Stimulated activated CD4-positive, alpha-beta T cell treated with anti-CD3 and anti-CD28 coated beads, Interleukin-2, amount 100 ng/mL, for 48 hours (primary cell): ENCODE results near the gene NR2E1.

Experiments
- DNase-seq, 2 donors: peaks; one replicate each; pipeline ENCODE4 v3.0.0-alpha.2; 2020

NR2E1 gene

DNA sequence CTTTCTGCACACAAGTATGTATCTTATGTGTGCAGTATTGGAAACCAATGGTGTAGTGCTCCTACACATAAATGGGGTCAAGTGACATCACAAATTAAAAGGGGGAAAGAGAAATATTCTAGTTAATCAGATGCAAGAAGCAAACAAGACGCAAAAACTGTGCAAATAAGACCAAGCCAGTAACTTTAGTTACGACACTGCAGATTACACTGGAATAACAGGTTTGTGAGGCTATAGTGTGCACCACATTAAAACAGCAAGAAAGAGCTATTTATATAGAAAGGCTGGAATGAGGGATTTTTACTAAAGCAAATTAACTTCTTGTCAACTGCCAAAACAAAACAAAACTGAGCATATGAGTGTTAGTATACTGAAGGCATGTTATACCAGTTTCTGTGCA lies 45.8 kb downstream of the NR2E1 start:
- DNase-seq = no peak

DNA sequence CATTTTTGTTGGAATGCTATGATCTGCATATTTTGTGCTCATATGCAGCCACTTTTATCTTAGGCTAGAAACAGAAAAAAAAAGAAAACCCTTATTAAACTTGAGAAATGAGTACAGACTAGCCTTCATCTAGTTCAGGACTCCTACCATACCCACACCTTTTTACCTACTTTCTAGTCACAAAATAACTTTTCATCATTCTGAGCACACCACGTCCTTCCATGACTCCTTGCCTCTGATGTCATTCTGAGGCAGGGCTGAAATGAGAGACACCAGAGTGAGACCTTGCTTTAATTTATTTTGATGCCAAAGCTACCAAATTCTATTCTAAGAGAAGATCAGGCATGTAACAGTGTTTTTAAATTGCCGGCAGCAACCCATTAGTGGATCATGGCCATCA lies 56.2 kb downstream of the NR2E1 start:
- DNase-seq = no peak

DNA sequence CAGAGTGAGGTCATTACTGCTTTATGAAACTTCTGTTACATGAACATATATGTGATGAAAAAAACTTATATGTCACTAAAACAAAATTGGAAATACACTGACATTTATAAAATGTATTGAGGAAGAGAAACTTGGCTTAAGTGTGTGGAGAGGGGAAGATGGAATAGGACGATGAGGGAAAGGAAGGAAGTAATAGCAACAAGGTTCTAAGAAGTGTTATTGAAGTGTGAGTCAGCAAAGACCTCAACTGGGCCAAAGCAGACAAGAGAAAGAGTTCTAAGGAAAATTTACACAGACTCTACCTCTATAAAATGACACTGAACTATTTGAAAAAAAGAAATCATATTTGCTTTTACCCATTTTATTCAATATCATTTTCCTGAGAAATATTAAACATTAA lies 56.7 kb downstream of the NR2E1 start:
- no peak for DNase-seq

GRCh38 chr6:108227290-108227689 lies 61.5 kb downstream of the NR2E1 start:
- no peak for DNase-seq

- DNase-seq = no peak
These were observed 62.6 kb downstream of the NR2E1 start for GRCh38 chr6:108228416-108228815.

DNA sequence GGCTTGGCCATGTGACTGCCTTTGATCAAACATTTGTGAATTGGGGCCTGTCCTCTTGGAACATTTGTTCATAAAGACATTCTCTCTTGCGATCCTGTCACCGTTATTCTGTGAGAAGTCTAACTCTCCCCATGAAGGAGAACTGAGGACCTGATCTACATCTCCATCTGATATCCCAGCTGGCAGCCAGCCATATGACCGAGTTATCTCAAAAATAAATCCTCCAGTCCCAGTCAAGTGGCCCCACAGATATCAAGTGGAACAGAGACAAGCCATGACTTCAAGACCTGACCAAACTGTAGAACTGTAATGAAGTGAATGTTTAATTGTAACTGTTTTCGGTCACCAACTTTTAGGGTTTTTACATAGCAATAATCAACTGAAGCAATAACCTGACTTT lies 69.3 kb downstream of the NR2E1 start:
- DNase-seq = no peak

DNA sequence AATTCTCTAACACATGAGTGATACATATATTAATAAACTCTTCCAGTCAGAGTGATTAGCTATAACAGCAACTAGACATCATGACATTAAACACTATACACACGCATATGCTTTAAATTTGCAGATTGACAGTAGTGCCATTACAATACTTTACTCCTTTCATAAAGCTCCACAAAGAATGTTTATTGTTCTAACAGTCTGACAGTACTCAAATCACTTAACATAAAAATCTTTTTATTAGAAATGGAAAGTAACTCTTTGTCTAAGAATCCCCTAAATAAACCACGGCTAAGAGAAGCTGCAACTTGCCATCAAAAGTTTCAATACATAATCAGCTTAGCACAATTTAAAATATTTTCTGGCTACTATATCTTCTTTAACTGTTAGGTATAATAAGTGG lies 71.0 kb downstream of the NR2E1 start:
- DNase-seq = no peak

GRCh38 chr6:108238322-108238721 lies 72.5 kb downstream of the NR2E1 start:
- no peak for DNase-seq
